Activated CD4-positive, CD25-positive, alpha-beta regulatory T cell treated with anti-CD3 and anti-CD28 coated beads, Interleukin-2, amount 50 U/mL, for 24 hours (primary cell): ENCODE measurements around the gene GH2.
"Not testable (repeated sequence)": the region's sequence is repeated elsewhere in the genome, so short reads cannot be mapped to it uniquely, and the experiment has no call there.

Source experiments
- ATAC-seq, 2 donors: fragments of 150-1000 bp; cut with Tn5 transposase; one replicate each; pipeline ENCODE4 v1.10.0; 2021; ENCODE audit warnings: mild to moderate bottlenecking in 1 of 2, moderate library complexity in 1 of 2

Gene GH2

DNA sequence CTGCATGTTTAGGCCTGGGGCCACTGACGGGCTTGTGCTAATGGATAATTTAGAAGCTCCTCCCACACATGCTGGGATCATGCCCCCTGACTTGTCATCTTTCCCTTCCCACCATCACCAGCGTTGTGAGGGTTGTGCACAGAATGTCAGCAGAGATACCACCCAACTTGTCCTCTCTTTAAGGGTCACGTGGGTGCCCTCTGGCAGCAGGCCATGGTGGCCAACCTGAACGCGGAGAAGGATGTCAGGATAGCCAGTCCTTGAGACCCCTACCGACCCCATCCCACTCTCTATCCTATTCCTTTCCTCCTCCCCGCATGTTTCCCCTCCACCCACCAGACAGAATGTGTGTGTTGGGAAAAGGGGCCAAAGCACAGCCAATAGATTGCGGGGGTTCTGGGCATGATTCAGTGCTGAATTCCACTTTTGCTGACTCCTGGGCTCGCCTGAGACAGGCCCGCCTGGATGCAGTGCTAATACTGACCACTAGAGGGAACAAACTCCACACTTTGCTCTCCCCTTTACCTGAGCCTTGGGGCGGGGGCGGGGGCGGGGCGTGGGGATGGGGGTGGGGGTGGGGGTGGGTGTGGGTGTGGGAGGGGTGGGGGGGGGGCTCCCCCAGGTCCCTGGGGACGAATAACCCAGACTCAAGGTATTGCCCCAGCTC is at the start of gene GH2:
GH2 (minus strand) TSS at position 10 of the 667 bp plus-strand sequence. CDS start 143 bp downstream, outside the sequence.
- ATAC-seq, result peak; percentile 70 to 83

DNA sequence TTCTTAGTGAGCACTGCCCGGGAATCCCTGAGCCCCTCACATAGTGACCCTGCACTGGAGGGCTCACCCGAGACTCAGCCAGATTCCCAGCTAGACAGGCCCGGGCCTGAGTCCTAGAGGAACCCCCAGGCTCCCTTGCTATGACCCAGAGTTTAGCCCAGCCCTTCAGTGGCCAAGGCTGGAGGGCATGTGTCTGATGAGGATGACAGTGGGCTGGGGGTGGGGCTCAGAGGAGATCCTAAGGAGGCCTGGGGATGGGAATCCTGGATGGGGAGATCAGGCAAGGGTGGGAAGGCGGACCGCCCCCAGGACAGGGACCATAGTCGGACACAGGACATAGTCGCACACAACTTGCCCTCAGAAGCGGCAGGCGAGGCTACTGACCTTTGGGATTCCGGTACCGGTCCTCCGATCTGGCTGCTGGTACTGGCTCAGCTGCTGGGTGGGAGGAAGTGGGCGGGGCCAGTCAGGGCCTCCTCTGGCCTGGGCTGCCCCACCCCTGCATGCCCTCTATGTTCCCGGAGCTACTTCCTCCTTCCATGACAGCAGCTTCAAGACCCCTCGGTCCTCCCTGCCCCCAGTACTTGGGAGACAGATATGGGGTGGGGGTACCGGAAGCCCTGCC is 49.3 kb upstream of the GH2 start:
- peak; percentile 65 to 77 for ATAC-seq

DNA sequence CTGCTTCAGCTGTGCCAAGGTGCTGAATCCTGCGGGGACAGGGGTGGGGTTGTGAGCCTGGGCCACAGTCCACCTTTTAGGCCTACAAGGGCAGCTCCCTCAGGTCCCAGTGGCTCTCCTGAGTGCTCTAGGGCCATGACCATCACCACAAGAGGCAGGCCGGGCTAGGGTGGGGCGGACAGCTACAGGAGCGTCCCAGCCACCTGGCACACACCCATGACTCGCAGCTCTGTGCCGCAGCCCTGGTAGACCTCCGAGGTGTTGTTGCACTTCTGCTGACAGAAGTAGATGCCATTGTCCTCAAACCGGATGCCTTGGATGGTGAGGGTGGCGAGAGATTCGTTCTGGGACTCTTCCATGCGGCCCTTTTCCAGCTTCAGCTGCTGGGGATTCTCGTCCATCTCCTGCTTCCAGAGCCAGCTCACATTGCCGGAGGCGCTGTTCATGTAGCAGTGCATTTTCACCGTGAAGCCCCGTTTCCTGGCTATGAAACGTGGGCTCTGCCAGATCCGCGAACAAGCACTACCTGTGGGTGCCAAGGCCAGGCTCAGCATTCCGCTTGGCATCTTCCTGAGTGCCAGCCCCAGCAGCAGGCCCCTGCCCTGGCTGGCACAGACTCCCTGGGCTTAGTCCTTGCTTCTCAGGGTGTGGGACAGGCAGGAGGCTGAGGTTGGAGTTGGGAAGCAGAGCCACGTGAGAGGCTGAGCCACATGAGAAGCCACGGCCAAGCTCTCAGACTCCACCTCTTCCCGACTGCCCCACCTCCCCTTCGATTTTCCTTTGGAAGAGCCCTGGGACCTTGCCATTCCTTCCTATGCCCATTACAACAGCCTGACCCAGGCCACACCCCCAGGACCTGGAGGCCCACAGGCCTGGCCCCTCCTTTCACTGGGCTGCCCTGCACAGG is 48.4 kb upstream of the GH2 start:
- no peak for ATAC-seq

DNA sequence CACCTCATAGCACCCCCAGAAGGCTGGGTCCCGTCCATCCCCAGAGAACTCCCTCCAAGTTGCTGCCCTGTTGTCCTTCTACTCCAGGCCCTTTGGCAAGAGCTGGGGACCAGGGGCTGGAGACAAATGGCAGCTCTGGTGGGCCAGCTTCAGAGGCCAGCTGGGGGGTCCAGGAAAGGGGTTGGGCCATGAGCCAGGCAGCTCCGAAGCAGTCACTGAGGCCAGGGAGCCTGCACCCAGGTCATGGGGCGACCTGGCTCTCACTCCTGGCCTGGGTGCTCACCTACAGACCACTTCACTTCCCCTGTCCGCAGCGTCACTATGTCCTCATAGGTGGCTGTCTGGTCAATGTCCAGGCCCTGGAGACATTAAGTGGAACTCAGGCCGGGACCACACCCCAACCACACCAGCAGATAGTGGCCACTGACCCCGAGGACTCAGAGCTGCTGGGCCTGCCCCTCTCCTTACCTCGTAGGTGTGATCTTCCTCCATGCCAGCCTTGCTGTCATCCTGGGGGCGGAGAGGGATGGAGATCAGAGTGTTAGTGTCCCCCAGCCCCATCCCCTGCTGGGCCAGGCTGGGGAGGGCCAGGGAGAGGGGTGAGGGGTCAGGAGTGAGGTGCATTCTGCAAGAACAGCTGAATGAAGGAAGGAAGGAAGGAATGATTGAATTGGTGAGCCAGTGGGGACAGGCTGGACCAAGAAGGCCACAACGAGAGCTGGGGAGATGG is 47.4 kb upstream of the GH2 start:
- no peak for ATAC-seq

- ATAC-seq, result no peak
Measured at GRCh38 chr17:63928172-63928666, 46.5 kb upstream of the GH2 start.

DNA sequence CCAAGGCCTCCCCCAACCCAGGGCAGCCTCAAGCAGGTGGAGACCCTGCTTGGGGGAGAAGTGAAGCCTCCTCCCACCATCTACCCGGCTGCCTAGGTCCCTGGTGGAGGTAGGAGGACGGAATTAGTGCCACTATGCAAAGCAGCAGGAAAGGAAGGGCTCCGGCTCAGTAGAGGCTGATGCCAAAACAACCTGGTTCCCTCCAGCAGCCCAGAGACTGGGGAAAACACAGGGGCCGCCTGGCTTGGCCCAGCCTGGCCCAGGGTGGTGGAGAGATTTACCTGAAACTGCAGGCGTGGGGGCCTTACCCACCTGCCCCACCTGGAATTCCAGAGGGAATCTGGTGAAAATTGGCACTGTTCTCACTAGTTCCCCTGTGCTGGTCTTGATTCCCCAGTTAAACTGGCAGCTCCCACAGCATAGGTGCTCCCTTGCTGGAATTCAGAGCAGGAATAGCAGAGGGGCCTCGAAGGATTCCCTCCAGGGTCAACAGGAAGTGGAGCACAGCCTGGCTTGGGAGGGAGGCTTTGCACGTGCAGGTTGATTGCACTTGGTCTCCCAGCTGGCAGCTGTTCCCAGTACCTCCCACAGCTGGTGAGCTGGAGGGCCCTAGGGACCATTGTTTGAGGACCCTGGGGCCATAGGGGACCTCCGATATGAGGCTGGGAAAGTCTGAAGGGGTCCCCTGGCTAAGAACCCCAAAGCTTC is 45.9 kb upstream of the GH2 start:
- ATAC-seq, result no peak

- ATAC-seq, result no peak
Measured at GRCh38 chr17:63926164-63926563, 44.4 kb upstream of the GH2 start.

DNA sequence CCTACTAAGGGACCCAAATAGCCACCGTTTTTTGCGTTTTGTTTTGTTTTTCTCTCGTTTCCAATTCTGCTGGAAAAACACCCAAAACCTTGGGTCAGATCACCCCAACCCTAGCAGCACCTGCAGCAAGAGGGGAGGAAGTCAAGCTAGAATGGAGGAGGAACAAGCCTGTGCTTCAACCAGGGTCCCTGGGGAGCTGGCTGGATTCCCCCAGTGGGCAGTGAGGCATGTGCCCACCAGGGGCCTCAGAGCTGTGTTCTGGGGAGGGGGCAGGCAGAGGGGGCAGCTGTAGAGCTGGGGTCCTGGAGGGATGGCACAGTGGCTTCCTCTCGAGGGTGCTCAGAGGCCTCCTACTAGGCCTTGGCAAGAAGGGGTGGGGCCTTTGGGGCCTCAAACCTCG is 43.9 kb upstream of the GH2 start:
- no peak for ATAC-seq

GRCh38 chr17:63922402-63922801 is 40.7 kb upstream of the GH2 start:
- not testable (repeated sequence) for ATAC-seq

DNA sequence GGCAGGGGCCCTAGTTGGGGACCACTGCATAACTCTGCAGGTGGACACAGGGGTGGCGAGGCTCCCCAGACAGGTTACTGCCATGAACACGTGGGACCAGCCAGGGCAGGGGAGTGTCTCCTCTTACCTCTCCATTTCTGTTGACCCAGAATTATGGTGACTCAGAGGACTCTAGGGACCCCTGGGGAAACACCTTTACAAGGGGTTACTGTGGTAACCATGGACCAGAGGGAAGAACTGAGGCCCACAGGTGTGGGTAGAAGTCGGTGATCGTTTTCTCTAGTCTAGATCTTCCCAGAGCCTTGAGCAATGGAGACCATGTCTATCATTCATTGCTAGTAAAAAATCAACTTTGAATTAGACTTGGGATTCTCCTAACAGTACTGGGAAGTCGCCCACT is 39.0 kb upstream of the GH2 start:
- ATAC-seq, result not testable (repeated sequence)

DNA sequence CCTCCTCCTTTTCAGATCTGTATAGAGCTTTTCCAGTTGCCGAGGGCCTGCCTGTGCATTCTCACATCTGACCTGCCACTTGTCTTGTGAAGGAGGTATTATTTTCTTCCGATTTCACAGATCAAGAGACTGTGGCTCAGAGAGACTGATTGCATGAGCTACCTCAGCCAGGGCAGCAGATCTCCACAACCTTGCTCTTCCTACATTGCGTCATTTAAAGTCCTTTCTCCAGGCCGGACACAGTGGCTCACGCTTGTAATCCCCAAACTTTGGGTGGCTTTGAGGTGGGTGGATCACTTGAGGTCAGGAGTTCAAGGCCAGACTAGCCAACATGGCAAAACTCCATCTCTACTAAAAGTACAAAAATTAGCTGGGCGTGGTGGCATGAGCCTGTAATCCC is 38.3 kb upstream of the GH2 start:
- ATAC-seq, result not testable (repeated sequence)

GRCh38 chr17:63919311-63919723 is 37.6 kb upstream of the GH2 start:
- peak; percentile 88 to 89 for ATAC-seq

- ATAC-seq, result not testable (repeated sequence)
Measured at GRCh38 chr17:63918789-63919305, 37.1 kb upstream of the GH2 start, which contains the start of gene GH1. Gene GH1 (minus strand): TSS chr17:63918839. CDS start chr17:63918776, 63 bp downstream.

DNA sequence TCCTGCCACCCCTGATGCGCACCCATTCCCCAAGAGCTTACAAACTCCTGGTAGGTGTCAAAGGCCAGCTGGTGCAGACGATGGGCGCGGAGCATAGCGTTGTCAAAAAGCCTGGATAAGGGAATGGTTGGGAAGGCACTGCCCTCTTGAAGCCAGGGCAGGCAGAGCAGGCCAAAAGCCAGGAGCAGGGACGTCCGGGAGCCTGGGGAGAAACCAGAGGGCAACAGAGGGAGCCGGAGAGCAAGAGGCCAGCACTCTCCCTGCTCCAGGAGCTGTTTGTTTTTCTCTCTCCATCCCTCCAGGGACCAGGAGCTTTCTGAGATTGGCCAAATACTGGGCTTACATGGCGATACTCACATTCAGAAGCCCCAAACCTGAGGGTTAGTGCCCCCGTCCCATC is 36.6 kb upstream of the GH2 start:
- ATAC-seq, result no peak

- no peak for ATAC-seq
Measured at GRCh38 chr17:63917646-63918045, 35.9 kb upstream of the GH2 start.

GRCh38 chr17:63917206-63917605 is 35.5 kb upstream of the GH2 start:
- ATAC-seq, result not testable (repeated sequence)

GRCh38 chr17:63916566-63917185 is 34.9 kb upstream of the GH2 start:
- ATAC-seq, result no peak

DNA sequence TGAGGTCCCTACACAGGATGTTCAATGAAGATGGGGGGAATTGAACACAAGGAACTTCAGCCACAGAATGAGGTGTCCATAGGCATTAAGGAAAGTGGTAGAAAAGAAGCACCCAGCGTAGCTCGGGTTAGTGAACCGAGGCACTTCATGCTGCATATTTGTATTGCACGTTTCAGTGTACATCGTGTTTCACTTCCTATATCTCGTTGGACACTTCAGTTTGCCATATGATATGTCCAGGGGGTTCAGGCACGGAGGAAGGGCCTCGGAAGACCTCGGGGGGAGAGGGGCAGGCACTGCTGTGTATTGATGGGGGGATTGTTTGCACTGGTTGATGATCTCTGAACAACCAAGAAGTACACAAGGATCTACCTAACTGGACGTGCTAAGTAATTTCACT is 34.0 kb upstream of the GH2 start:
- ATAC-seq, result not testable (repeated sequence)

DNA sequence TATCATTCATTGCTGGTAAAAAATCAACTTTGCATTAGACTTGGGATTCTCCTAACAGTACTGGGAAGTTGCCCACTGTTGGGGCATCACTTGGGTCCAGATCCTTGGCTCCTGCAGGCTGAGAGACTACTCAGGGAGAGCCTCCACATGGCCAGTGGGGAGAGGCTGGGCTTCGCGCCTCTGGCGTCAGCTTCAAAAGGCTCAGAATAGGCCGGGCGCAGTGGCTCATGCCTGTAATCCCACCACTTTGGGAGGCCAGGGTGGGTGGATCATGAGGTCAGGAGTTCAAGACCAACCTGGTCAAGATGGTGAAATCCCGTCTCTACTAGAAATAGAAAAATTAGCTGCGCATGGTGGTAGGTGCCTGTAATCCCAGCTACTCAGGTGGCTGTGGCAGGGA is 32.7 kb upstream of the GH2 start:
- ATAC-seq, result no peak

DNA sequence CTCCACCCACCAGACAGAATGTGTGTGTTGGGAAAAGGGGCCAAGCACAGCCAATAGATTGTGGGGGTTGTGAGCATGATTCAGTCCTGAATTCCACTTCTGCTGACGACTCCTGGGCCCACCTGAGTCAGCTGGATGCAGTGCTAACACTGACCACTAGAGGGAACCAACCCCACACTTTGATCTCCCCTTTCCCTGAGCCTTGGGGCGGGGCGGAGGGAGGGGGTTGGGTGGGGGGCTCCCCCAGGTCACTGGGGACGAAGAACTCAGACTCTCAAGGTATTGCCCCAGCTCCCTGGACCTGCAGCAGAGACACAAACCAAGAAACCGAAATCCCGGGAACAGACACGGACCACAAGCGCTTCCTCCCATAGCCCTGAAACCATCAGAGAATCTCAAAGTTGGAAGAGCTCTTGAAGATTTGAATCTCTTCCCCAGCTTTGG is 29.9 kb upstream of the GH2 start:
- ATAC-seq, result peak; percentile 73 to 76

- ATAC-seq, result no peak
Measured at GRCh38 chr17:63911041-63911635, 29.4 kb upstream of the GH2 start, which contains the start of gene CSHL1. Gene CSHL1 (minus strand): TSS chr17:63911258. CDS start chr17:63911196, 62 bp downstream.
